Umbilical cord (tissue), 2 donors: ENCODE results near the gene MDK. TPM values are rescaled to one million over a fixed set of nuclear protein-coding genes. Genes with fewer than 3 reads are reported as not detected.

Experiments used
- DNase-seq: peaks from one replicate; pipeline ENCODE4 v3.0.0-alpha.2; 2015; ENCODE audit warnings: low spot score
- total RNA-seq: library from RNA; depleted of rRNA; stranded (reverse); fragments of >200 nt; gene quantifications from one replicate; pipeline ENCODE4 v1.2.3, GENCODE V29; 2014; ENCODE audit warnings: low replicate concordance; ENCODE audit not compliant: insufficient read depth

Gene MDK
- total RNA-seq, 1 donor from 2014 or later = 78.0 TPM

DNA sequence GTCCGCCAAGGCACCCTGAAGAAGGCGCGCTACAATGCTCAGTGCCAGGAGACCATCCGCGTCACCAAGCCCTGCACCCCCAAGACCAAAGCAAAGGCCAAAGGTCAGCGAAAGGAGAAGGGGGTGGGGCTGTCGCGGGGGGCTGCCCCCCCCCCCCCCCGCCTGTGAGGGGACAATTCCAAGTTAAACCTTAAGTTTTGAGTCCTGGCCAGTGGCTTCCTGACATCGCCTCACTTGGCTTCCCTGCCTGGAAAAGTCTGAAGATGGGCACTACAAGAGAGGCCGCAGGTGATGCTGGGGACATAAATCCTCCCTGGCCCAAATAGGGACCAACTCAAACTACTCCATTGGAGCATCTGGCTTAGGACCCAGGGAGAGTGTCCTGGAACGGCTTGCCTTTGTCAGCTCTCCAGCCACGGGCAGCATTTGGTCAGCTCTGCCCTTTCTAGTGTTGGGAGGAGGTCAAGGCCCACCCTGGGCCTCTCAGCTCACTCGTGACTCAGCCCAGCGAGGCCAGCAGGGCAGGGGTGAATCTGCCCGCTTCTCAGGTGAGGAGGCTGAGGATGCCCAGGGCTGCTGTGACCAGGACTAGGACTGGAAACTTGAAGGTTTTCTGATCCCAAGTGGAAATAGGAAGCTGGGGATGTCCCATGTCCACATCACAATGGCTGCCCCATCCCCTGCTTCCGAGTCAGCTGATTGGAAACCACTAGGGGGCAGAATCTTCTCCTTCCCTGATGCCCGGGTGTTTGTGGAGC is 1.4 kb downstream of the MDK start:
- DNase-seq = no peak

- DNase-seq = no peak
Measured at GRCh38 chr11:46383404-46383758, 1.9 kb downstream of the MDK start.

- no peak for DNase-seq
Measured at GRCh38 chr11:46383974-46384701, 2.7 kb downstream of the MDK start.

- DNase-seq = no peak
Measured at GRCh38 chr11:46385169-46386004, 3.9 kb downstream of the MDK start.

GRCh38 chr11:46386005-46386578 is 4.6 kb downstream of the MDK start:
- no peak for DNase-seq

DNA sequence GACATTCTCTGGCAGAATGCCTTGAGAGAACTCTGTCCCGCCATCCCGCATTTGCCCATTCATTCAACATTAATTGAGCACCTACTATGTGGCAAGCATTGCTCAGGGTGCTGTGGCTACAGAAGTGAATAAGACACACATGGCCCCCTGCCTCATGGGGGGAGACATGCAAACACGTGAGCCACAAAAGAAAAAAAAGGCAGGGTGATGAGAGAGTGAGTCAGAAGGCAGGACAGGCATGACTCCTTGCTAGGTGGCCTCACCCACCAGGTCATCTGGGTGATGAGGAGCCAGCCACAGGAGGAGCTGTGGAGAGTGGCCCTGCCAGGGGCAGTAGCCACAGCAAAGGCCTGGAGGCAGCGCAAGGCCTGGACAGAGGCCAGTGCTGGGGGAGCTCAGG is 5.2 kb downstream of the MDK start:
- DNase-seq = no peak

DNA sequence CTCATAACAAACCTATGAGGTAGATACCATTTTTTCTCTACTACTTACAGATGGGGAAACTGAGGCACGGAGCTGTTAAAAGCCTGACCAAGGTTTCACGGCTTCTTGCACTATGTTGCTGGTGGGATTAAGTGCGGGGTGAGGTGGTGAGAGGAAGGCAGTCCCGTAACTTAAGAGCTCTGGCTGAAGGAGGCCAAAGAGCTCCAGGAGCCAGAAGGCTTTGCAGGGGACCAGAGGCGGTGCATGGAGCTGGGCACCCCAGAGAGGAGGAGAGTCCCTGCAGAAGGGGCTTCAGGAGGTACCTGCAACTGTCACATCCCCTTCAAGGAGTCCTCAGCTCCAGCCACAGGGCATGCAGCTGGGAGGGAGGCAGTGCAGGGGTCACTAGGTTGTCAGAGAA is 6.0 kb downstream of the MDK start:
- DNase-seq = no peak

DNA sequence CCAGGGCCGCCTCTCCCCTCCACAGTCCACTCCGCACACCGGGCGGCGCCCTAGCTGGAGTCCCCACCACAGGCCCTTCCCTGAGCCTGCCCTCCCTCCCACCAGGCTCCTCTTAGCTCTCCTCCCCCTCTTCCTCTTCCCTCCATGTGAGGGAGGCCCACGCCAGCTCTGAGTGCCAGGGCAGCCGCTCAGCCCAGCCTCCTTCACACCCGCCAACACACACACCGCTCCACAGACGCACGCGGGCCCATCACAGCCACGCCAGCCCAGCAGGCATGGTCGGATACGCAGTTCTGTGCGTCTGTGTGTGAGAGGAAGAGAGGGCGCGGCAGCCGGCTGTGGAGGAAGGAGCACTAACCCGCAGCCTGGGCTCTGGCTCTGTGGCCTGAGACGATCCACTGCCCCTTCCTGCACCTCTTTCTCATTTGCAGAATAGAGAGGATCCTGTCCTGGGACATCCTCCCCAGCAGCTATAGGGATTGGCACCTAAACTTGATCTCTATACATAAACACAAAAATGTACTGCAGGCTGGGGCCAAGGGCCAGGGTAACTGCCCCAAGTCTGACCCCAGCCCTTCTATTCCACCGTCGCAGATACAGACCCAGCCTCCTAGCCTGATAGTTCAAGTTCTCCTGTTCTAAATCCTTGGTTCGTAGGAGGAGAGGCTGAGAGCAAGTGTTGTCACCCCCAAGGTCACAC is 6.6 kb downstream of the MDK start:
- DNase-seq = peak; percentile 61

DNA sequence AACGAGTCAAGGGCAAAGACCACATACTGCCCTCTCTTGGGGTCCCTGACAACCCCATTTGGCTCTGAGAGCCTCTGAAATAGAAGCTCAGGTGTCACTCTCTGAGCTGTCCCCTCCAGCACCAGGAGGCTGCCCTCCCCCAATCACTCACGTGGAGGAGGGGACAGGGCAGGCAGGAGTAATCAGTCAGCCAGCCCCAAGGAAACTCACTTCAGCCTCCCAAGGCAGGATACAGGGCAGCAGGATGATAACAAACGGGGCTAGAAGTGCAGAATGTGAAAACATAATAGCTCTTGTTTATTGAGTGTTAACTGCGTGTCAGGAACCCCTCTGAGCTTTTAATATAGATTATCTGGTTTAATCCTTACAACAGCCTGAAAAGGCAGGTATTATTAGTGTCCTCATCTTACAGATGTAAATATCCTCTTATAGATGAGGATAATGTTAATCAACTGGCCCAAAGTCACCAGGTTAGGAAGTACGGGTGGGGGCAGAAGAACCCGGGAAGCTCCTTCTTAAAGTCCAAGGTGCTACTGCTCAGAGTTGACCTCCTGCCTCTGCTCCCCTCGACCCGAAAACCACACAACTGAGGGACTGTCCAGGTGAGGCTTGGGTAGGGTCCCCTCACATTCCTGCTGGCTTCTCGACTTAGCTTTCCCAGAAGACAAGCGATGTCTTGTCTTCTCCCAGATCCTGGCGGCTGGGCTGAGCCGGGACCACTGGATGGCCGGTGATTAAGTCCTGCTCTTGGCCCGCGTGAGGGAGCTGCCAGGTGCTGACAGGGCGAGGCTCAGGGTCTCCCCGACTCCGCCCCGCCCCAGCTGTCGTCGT is 7.4 kb downstream of the MDK start:
- no peak for DNase-seq

- DNase-seq = peak; percentile 63
Measured at GRCh38 chr11:46389450-46390330, 8.2 kb downstream of the MDK start.

DNA sequence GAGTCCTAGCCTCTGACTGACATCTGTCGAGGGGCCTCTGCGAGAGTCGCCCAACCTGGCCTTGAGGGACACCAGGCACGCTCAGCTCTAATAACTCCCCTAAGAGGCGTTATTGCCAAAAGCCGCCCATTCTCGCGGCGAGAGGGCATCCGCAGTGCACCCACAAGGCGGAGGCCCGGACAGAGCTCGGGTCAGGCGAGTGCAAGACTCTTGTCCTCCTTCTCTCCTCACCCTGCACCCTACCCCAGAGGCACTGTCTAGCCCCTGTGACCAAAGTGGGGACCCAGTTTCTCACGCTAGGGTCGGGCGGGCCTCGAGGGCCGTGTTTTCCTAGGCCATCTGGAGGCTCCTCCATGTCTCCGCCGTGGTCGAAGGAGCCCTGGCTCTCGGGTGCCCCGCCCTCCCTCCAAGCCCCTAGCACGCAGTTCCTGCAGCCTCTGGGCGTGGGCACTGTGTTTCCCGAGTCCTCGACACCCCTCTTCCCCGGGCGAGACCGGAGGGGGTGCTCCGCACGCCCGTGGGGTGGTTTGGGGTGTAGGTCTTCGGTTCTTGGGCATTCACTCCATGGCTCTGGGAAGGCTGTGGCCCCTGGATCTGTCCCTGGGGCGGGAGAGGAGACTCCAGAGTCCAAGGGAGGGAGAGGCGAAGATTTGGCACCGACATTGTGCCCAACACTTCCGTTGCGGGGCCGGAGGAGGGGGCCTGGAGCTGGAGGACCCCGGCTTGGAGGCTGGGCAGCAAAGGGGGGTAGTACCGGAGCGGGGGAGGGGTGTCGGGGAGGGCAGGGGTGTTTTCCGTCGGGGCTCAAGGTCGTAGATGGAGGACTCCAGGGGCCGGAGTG is 9.1 kb downstream of the MDK start:
- DNase-seq = no peak

DNA sequence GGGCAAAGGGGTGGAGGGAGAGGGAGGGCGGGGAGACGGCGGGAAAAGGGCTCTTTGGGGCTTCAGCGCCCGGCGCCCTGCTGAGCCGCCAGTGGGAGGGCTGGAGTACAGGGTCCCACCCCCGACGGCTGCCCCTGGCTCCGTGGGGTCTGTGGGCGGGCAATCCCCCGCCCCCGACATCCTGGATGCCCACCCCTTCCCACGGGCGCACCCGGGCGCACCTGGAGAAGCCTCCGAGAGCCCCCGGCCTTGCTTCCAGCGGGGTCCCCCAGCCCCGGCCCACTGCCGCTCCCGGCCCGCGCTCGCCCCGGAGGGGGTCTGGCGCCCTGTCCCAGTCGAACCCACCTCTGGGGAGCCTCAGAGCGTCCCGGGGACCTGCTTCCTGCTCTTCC is 9.7 kb downstream of the MDK start:
- DNase-seq = no peak

DNA sequence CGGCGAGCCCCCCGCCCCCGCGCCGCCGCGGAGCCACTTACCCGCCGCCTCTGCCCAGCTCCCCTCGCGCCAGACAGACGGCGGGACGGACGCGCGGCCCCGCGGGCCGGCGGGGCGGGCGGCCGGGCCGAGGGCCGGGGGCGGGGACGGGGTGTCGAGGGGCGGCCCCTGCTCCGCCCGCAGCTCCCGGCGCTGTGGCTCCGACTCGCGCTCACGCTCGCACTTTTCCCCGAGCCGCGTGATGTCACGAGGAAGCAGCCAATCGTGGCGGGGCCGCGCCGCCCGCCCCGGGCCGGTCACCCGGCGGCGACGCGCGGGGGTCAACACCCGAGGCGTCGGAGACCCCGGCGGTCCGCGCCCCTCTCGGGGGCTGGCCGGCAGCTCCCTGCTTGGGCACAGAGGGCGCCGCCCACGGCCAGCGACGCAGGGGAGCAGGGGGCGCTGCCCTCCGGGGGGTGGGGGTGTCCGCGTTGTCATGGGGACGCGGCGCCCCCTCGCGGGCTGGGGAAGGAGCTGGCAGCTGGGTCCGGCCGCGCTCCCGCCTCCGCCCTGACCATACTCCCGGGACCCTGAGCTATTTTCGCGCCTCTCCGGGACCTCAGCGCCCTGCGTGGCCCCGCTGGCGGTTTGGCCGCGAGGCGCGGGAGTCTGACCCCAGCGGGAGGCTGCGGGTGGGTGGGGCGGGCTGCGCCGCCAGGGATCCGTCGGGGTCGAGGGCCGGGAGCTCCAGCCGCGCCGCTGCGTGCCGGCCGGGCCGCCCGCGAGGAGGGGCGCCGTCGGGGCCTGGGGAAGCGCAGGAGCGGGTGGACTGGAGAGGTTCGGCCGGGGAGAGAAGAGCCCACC is 10.3 kb downstream of the MDK start, which contains the start of gene CHRM4:
Gene CHRM4, minus strand, starts transcription at position 199 of the 843 bp plus-strand sequence. CDS start 5,219 bp downstream, outside the sequence.
- peak; percentile 40 for DNase-seq

- DNase-seq = peak; percentile 87
Measured at GRCh38 chr11:46392421-46393230, 11.2 kb downstream of the MDK start.

DNA sequence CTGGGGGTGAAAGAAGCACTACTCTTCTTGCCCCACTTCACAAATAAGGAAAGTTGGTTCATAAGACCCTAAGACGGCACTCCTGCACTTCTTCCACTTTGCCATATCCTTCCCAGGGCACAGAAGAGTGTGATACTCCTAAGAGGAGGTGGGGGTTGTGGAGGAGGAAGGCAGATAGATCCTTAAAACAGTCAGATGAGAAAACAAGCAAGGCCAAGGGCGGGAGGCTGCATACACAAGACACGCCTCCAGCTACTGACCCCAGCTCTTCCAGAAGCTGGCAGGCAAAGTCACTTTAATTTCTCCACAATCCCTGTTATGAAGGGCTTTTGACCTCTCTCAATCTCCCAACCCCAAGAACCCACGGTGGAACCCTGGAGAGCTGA is 11.8 kb downstream of the MDK start:
- no peak for DNase-seq

DNA sequence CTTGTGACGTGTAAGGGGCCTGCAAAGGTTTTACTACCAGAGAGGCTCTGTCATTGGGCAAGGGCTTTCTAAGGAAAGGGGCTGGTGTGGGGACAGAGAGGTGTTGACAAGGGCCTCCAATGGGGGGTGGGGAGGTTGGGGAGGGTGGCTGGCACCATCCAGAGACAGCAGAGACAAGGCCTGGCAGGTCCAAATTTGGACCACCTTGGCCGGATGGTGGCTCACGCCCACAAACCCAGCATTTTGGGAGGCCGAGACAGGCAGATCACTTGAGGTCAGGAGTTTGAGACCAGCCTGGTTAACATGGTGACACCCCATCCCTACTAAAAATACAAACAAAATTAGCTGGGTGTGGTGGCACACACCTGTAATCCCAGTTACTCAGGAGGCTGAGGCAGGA is 12.3 kb downstream of the MDK start:
- DNase-seq = no peak

GRCh38 chr11:46397526-46397925 is 16.1 kb downstream of the MDK start:
- no peak for DNase-seq
